Measurements from ENCODE around the gene SCUBE2. TPM values are rescaled to one million over a fixed set of nuclear protein-coding genes. Genes with fewer than 3 reads are reported as not detected.
A peak's percentile ranks its signal among the peaks of the same experiment; 100 is the strongest.

Gene SCUBE2
- total RNA-seq, 1 experiment from 2014 or later: 3.1 TPM

DNA sequence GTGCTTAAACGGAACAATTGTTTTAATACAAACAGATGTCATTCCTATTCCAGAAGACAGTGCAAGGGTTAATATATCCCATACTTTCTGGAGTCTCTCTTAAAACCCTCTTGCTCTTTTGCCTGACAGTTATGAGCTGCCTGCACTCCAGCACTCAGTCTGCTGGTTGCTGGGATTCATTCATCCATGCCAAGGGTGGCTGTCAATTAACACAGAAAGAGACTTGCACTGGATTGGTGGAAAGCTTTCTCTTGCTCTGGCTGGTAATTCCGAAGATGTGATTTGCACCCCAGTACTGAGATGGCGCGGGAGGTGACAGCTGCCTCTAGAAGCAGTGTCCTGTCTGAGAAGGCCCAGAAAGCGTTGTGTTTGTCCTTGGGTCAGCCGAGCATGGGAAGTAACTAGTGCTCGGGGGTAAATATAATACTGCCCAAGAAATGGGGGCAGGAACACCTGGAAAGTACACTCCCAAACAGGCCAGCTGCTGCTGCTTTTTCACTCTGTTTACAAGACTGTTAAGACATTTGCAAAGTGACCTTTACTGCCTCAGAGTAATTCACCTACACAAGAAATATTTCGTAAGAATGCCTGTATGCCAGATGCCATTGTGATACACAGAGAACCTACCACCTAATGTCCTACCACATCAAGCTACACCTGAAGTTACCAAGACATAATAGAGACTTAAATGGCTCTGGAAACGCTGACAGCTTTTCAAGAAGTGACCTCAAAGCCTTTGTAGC is 20.5 kb downstream of the SCUBE2 start:
- Mint-ChIP-seq H3K4me1 (ENCODE audit: low read depth, unreplicated experiment) (peaks cover 27% of the 10 kb centered on the region), H3K9me3 (ENCODE audit: unreplicated experiment) (no peaks in the 10 kb centered on the region), H3K36me3 (ENCODE audit: insufficient read depth, unreplicated experiment) (no peaks in the 10 kb centered on the region), H3K27me3 (ENCODE audit: insufficient read depth, unreplicated experiment) (no peaks in the 10 kb centered on the region), H3K27ac (ENCODE audit: unreplicated experiment) (peak overlapping the region; percentile 43), H3K4me3 (ENCODE audit: unreplicated experiment) (no peak overlapping the region)
- Histone ChIP-seq H3K27me3 (replicated peaks; ENCODE audit: control insufficient read depth, insufficient read depth, low read length) (no peaks in the 10 kb centered on the region), H3K4me3 (ENCODE audit: low read depth, low read length) (no peak overlapping the region), H3K4me1 (peaks cover 46% of the 10 kb centered on the region), H3K9me3 (no peaks in the 10 kb centered on the region), H3K36me3 (ENCODE audit: control insufficient read depth, insufficient read depth, low read length) (no peaks in the 10 kb centered on the region)
- POLR2A ChIA-PET: no interaction called here
- DNase-seq: peak in 1 of 2 experiments; percentile 47
- intact Hi-C loops (cut with micrococcal nuclease; ENCODE audit: unreplicated experiment): no loop called here
- TF ChIP-seq, protein P1, sequence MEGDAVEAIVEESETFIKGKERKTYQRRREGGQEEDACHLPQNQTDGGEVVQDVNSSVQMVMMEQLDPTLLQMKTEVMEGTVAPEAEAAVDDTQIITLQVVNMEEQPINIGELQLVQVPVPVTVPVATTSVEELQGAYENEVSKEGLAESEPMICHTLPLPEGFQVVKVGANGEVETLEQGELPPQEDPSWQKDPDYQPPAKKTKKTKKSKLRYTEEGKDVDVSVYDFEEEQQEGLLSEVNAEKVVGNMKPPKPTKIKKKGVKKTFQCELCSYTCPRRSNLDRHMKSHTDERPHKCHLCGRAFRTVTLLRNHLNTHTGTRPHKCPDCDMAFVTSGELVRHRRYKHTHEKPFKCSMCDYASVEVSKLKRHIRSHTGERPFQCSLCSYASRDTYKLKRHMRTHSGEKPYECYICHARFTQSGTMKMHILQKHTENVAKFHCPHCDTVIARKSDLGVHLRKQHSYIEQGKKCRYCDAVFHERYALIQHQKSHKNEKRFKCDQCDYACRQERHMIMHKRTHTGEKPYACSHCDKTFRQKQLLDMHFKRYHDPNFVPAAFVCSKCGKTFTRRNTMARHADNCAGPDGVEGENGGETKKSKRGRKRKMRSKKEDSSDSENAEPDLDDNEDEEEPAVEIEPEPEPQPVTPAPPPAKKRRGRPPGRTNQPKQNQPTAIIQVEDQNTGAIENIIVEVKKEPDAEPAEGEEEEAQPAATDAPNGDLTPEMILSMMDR (IDR thresholded peaks at IDR 0.05; ENCODE audit: insufficient read depth in 1 of 2, low read depth in 1 of 2, low read length in 1 of 2, severe bottlenecking in 1 of 2, unreplicated experiment in 1 of 2): no peak
- BruUV-seq (replicated peaks): no TSS peak
- CTCF ChIA-PET: interaction anchor here (1.2 to 2.1 kb wide), 4 partner anchors 11 to 67 kb away, joined by 3 to 6 read pairs (median 4); no protein-coding TSS in a partner anchor

- H3K4me1 ChIP-seq: peaks cover 49% of the 10 kb centered on the region
- H3K36me3 Mint-ChIP-seq (ENCODE audit: insufficient read depth, unreplicated experiment): no peaks in the 10 kb centered on the region
- no peaks in the 10 kb centered on the region for H3K27me3 Mint-ChIP-seq (ENCODE audit: insufficient read depth, unreplicated experiment)
- H3K27ac Mint-ChIP-seq (ENCODE audit: unreplicated experiment): no peak overlapping the region
- H3K4me3 Mint-ChIP-seq (ENCODE audit: unreplicated experiment): no peak overlapping the region
- no peaks in the 10 kb centered on the region for H3K9me3 Mint-ChIP-seq (ENCODE audit: unreplicated experiment)
- ChIA-PET POLR2A (no interaction called here), CTCF (interaction anchor here (0.6 to 2.1 kb wide), 2 partner anchors 10 to 98 kb away, joined by 4 to 5 read pairs; no protein-coding TSS in a partner anchor)
- no peak for DNase-seq
- H3K4me1 Mint-ChIP-seq (ENCODE audit: low read depth, unreplicated experiment): peaks cover 33% of the 10 kb centered on the region
- H3K9me3 ChIP-seq: no peaks in the 10 kb centered on the region
- intact Hi-C loops (cut with micrococcal nuclease; ENCODE audit: unreplicated experiment): loop anchor here (5.0 kb wide), 1 partner anchor 53 kb away; no protein-coding TSS in a partner anchor
- no peaks in the 10 kb centered on the region for H3K27me3 ChIP-seq (replicated peaks; ENCODE audit: control insufficient read depth, insufficient read depth, low read length)
- no TSS peak for BruUV-seq (replicated peaks)
- H3K4me3 ChIP-seq (ENCODE audit: low read depth, low read length): no peak overlapping the region
- no peaks in the 10 kb centered on the region for H3K36me3 ChIP-seq (ENCODE audit: control insufficient read depth, insufficient read depth, low read length)
- TF ChIP-seq, protein P1 (IDR thresholded peaks at IDR 0.05; ENCODE audit: insufficient read depth in 1 of 2, low read depth in 1 of 2, low read length in 1 of 2, severe bottlenecking in 1 of 2, unreplicated experiment in 1 of 2): no peak
These were observed 21.4 kb downstream of the SCUBE2 start for GRCh38 chr11:9069862-9070470.

GRCh38 chr11:9069256-9069655 is 22.1 kb downstream of the SCUBE2 start:
- peaks cover 33% of the 10 kb centered on the region for H3K4me1 Mint-ChIP-seq (ENCODE audit: low read depth, unreplicated experiment)
- intact Hi-C loops (cut with micrococcal nuclease; ENCODE audit: unreplicated experiment): loop anchor here (5.0 kb wide), 1 partner anchor 52 kb away; no protein-coding TSS in a partner anchor
- Histone ChIP-seq H3K4me1 (peaks cover 42% of the 10 kb centered on the region), H3K36me3 (ENCODE audit: control insufficient read depth, insufficient read depth, low read length) (no peaks in the 10 kb centered on the region), H3K9me3 (no peaks in the 10 kb centered on the region), H3K27me3 (replicated peaks; ENCODE audit: control insufficient read depth, insufficient read depth, low read length) (no peaks in the 10 kb centered on the region), H3K4me3 (ENCODE audit: low read depth, low read length) (no peak overlapping the region)
- no peak for DNase-seq
- ChIA-PET CTCF (no interaction called here), POLR2A (no interaction called here)
- H3K9me3 Mint-ChIP-seq (ENCODE audit: unreplicated experiment): no peaks in the 10 kb centered on the region
- BruUV-seq (replicated peaks): no TSS peak
- H3K27me3 Mint-ChIP-seq (ENCODE audit: insufficient read depth, unreplicated experiment): no peaks in the 10 kb centered on the region
- no peaks in the 10 kb centered on the region for H3K36me3 Mint-ChIP-seq (ENCODE audit: insufficient read depth, unreplicated experiment)
- H3K4me3 Mint-ChIP-seq (ENCODE audit: unreplicated experiment): no peak overlapping the region
- TF ChIP-seq, protein P1 (IDR thresholded peaks at IDR 0.05; ENCODE audit: insufficient read depth in 1 of 2, low read depth in 1 of 2, low read length in 1 of 2, severe bottlenecking in 1 of 2, unreplicated experiment in 1 of 2): no peak
- H3K27ac Mint-ChIP-seq (ENCODE audit: unreplicated experiment): no peak overlapping the region

Data from Caco-2 (cell line).